GM18907 (cell line): ENCODE measurements around the gene CYP4Z1.
"Not testable (repeated sequence)": the region's sequence is repeated elsewhere in the genome, so short reads cannot be mapped to it uniquely, and the experiment has no call there.

Source experiments
- ATAC-seq: cut with Tn5 transposase; IDR thresholded peaks from one replicate; pipeline ENCODE4 v1.9.1; 2021; ENCODE audit warnings: mild to moderate bottlenecking, moderate library complexity; ENCODE audit not compliant: unreplicated experiment

CYP4Z1 gene, protein sequence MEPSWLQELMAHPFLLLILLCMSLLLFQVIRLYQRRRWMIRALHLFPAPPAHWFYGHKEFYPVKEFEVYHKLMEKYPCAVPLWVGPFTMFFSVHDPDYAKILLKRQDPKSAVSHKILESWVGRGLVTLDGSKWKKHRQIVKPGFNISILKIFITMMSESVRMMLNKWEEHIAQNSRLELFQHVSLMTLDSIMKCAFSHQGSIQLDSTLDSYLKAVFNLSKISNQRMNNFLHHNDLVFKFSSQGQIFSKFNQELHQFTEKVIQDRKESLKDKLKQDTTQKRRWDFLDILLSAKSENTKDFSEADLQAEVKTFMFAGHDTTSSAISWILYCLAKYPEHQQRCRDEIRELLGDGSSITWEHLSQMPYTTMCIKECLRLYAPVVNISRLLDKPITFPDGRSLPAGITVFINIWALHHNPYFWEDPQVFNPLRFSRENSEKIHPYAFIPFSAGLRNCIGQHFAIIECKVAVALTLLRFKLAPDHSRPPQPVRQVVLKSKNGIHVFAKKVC

GRCh38 chr1:47067097-47067594, at the start of gene CYP4Z1:
TSS of gene CYP4Z1 (plus strand) at chr1:47067231. CDS start at chr1:47067491, 260 bp downstream.
- ATAC-seq = no peak

GRCh38 chr1:47021070-47021469, 46.0 kb upstream of the CYP4Z1 start:
- no peak for ATAC-seq

DNA sequence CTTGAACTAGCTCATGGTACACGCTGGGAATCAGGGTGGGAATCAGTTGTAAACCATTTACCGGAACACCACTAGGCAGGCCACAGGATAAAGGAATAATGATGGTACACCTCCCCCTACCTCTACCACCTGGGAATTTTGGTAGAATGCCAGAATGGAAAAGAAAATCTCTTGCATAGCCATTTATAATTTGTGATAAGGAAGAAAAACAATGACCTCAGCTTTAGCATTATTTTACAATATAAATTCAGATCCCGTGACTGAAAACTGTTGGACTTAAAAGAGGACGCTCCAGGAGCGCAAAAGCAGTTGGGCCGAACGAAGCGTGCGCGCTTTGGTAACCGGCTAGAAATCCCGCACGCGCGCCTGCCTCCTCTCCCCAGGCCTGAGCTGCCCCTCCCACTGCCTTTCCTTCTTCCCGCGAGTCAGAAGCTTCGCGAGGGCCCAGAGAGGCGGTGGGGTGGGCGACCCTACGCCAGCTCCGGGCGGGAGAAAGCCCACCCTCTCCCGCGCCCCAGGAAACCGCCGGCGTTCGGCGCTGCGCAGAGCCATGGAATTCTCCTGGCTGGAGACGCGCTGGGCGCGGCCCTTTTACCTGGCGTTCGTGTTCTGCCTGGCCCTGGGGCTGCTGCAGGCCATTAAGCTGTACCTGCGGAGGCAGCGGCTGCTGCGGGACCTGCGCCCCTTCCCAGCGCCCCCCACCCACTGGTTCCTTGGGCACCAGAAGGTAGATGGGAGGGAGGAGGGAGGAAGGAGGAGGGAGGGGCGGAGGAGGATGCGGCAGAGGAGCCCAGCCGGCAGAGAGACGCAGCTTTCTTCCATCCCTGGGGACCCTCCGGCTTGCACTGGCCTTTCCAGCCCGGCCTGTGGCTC, 43.5 kb upstream of the CYP4Z1 start, which contains the start of gene CYP4X1:
Gene CYP4X1, plus strand, starts transcription at position 402 of the 873 bp plus-strand sequence. Its CDS starts 149 bp downstream, at position 551.
- ATAC-seq = no peak

- ATAC-seq = no peak
These were observed 42.8 kb upstream of the CYP4Z1 start for GRCh38 chr1:47024141-47024801.

- ATAC-seq = no peak
These were observed 36.7 kb upstream of the CYP4Z1 start for GRCh38 chr1:47030170-47030805.

DNA sequence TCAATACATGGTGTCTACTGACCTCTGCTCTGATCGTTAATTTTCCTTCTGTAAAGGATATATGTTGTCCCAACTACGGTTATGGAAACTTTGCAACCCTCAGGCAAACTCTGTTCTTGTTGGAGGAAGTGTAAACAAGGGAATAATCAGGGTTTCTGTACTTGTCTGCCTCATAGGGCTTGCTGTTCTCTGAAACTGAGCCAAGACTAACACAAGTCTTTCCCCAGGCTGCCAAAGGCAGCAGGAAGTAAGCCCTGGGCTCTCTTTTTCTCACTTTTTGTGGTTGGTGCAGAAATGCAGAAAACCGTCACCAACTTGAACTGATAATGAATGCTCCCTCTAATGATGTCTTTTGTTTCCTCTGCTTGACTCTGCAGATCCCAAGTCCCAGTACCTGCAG, 36.0 kb upstream of the CYP4Z1 start:
- ATAC-seq = no peak

DNA sequence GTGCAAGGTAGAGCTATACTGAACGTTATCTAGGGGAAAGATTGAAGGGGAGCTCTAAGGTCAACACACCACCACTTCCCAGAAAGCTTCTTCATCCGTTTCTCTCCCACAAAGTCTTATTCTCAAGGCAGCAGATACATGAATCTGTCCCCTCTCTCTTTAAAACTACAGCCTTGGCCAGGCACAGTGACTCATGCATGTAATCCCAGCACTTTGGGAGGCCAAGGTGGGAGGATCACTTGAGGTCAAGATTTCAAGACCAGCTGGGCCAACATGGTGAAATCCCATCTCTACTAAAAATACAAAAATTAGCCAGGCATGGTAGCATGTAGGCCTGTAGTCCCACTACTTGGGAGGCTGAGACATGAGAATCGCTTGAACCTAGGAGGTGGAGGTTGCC, 35.4 kb upstream of the CYP4Z1 start:
- ATAC-seq = no peak

- no peak for ATAC-seq
These were observed 30.3 kb upstream of the CYP4Z1 start for GRCh38 chr1:47036764-47037163.

DNA sequence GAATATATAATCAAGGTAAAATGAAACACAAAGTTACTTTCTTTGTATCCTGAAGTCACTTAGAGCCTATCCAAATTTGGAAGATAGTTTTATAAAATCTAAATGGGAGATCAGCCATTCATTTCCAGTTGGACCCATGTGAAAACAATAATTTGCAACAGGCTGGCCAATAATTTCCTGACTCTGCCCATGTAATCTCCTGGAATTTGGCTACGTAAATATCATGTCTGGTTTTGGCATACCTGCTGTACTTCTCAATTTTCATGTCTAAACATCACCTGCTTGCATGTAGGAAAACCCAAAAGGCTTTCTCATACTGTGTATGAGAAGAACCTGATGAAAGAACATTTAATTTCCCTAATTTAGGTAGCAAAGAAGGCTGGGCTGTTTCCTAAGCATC, 7.7 kb upstream of the CYP4Z1 start:
- no peak for ATAC-seq

DNA sequence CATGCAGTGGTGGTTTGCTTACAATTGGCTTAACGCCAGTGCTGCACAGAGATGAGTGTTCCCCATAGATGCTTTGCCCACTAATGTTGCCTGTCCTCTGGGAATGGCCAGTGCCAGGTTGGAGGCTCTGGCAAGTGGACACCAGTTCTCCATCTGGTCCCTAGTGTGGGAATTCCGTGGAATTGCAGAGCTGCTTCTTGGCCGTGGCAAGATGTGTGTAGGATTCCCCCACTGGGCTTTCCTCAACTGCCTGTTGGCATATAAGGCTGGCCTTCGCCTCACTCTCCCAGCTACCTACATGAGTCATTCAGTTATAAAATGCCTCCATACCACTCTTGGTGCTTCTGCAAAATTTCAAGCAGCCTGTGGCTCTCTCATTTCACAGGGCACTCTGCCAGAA, 2.0 kb downstream of the CYP4Z1 start:
- ATAC-seq = not testable (repeated sequence)

DNA sequence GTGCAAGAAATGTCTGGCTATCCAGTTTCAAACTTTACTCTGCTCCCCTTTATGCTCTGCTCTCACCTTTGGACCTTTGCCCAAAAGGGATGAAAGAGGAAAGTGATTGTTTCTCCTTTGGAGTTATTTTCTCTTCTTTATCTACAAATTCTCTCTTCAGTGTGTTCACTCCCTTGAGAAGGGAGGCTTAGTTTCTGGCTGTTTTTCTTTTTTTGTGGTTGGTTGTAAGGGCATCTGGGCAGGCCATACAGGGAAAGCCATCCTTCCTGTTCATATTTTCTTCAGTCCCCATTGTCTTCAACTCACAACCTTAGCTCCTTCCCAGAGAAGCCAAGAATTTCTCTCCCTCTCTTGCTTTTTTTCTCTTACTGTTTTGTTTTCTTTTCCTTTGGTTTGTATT, 2.5 kb downstream of the CYP4Z1 start:
- ATAC-seq = not testable (repeated sequence)

- not testable (repeated sequence) for ATAC-seq
These were observed 22.3 kb downstream of the CYP4Z1 start for GRCh38 chr1:47089356-47089755.

DNA sequence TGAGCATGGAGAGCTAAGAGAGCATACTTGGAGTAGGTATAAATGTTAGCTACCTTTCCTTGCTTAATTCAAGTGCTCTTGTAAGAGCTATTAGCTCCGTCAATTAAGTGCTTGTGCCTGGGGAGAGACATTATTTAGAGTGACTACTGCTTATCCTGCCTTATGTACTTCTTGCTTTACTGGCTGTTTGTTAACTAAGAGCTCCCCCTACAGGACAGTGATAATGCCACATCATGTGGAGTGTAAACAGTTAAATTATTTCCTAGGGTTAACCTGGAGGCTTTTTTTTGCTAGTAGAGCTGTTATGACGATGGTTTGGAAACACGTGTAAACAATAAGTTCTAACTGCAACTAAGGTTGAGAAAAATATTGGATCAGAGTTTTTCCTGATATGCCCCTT, 24.4 kb downstream of the CYP4Z1 start:
- ATAC-seq = not testable (repeated sequence)

DNA sequence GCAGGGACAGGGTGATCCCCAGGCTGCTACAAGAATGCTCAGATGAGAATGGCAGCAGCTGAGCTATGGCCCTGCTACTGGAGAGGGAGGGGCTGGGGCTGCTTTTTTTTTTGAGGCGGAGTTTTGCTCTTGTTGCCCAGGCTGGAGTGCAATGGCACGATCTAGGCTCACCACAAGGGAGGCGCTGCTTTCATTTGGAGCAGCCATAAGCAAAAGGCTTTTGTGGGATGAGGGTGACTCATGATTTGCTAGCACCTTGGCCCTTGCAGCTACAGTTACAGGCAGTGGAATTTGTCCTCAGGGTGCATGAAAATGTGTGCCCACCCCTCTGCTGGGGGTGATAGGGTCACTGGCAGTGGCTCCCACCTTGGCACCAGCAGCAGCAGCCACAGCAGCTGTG, 37.8 kb downstream of the CYP4Z1 start:
- ATAC-seq = no peak

- no peak for ATAC-seq
These were observed 39.8 kb downstream of the CYP4Z1 start for GRCh38 chr1:47106792-47107191.

DNA sequence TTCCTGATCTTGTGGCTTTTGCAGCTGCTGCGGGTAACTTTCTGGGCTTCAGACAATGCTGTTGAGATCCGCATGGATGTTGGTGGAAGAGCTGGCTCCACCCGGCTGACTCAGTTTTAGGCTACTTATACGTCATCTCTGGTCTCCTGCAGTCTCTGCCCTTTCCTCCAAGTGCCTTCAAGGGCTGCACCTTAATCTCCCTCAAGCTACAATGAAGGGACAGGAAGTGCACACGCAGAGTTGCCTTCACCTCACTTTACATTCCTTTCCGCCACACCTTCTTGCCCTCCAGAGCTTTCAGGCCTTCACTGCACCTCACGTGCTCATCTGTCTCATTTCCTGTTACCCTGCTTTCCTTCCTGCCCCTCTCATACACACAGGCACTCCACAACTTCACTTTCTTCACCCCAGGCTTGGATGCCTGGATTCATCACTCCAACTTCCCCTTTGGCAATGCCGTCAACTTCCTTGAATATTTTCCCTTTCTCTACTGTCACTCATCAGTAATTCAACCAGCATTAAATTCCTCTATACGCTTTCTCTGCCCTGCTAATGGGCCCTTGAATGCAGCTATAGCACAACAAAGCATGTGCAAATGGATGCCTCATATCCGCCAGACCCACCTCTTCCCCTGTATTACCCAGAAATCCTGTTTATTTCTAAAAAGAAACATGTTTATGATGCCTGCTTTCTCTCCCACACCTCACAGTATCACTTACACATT, 41.0 kb downstream of the CYP4Z1 start:
- ATAC-seq = not testable (repeated sequence)

GRCh38 chr1:47109482-47109881, 42.5 kb downstream of the CYP4Z1 start:
- ATAC-seq = not testable (repeated sequence)

DNA sequence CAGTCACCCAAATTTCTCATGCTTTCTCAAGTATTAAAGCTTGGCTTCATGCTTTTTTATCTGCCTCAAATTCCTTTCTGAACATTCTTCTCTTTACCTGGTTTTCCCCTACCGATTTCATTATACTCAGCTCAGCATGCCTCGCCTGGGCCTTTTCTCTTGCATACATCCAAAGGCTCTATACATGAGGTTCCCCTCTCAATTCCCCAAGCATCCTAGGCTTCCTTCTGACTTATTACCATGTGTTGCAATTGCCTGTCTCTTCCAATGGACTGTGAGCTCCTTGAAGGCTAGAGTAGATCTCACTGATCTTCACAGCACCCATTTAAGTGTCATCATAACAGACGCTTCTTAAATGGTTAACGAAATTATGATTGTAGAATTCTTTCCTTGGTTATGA, 46.1 kb downstream of the CYP4Z1 start:
- ATAC-seq = no peak

GRCh38 chr1:47121039-47121438, 54.0 kb downstream of the CYP4Z1 start:
- not testable (repeated sequence) for ATAC-seq

DNA sequence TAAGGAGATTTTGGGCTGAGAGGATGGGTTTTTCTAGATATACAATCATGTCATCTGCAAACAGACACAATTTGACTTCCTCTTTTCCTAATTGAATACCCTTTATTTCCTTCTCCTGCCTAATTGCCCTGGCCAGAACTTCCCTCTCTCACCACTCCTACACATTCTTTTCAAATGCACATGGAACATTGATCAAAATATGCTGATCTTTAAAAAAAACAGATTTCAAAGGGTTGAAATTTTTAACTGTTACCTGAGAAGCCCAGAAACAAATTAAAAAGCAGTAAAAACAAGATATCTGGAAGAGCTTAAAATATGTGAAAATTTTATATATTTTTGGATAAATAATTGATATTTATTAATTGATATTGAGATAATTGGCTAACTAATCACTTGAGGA, 57.8 kb downstream of the CYP4Z1 start:
- not testable (repeated sequence) for ATAC-seq
